ENCODE results near the gene SCNN1G. TPM values are rescaled to one million over a fixed set of nuclear protein-coding genes. Genes with fewer than 3 reads are reported as not detected.

Gene SCNN1G
- total RNA-seq, 1 donor: not detected

DNA sequence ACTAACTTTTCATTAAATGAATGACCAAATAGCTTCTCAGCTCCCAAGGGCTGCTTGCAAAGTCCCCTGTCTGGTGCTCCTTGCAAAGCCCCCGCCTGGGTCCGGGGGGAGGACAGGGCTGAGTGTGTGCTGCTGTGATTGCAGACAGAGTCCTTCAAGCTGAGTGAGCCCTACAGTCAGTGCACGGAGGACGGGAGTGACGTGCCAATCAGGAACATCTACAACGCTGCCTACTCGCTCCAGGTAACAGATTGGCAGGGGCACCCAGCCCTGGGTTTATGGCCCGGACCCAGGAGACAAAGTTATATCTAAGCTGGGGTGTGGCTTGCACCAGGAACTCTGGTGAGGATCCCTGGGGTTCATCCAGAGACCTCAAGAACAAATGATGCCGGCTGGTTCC lies 27.1 kb downstream of the SCNN1G start:
- no peak for DNase-seq (ENCODE audit: low read depth)
- TF ChIP-seq, protein P1, sequence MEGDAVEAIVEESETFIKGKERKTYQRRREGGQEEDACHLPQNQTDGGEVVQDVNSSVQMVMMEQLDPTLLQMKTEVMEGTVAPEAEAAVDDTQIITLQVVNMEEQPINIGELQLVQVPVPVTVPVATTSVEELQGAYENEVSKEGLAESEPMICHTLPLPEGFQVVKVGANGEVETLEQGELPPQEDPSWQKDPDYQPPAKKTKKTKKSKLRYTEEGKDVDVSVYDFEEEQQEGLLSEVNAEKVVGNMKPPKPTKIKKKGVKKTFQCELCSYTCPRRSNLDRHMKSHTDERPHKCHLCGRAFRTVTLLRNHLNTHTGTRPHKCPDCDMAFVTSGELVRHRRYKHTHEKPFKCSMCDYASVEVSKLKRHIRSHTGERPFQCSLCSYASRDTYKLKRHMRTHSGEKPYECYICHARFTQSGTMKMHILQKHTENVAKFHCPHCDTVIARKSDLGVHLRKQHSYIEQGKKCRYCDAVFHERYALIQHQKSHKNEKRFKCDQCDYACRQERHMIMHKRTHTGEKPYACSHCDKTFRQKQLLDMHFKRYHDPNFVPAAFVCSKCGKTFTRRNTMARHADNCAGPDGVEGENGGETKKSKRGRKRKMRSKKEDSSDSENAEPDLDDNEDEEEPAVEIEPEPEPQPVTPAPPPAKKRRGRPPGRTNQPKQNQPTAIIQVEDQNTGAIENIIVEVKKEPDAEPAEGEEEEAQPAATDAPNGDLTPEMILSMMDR (IDR thresholded peaks at IDR 0.05; ENCODE audit: insufficient read depth, low read depth, low read length): no peak
- no peak overlapping the region for H3K4me3 ChIP-seq (ENCODE audit: low read depth, low read length)

DNA sequence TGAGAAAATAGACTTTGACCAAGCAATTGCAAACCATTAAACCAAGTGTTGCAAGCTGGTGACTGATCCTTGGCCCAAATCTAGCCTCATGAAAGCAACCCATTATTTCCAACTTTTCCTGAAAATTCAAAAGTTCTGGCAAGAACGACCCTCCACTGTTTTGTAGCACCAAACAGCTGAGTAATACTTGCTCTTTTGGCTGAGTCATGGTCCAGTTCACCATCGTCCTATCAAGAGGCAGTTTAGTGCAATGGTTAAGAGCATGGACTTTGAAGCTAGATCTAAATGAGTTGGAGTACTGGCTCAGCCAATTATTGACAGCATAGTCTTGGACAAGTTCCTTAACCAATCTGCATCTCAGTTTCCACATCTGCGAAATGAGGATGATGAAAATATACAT lies 31.3 kb downstream of the SCNN1G start:
- no peak for DNase-seq (ENCODE audit: low read depth)
- H3K4me3 ChIP-seq (ENCODE audit: low read depth, low read length): no peak overlapping the region
- TF ChIP-seq, protein P1 (IDR thresholded peaks at IDR 0.05; ENCODE audit: insufficient read depth, low read depth, low read length): no peak

DNA sequence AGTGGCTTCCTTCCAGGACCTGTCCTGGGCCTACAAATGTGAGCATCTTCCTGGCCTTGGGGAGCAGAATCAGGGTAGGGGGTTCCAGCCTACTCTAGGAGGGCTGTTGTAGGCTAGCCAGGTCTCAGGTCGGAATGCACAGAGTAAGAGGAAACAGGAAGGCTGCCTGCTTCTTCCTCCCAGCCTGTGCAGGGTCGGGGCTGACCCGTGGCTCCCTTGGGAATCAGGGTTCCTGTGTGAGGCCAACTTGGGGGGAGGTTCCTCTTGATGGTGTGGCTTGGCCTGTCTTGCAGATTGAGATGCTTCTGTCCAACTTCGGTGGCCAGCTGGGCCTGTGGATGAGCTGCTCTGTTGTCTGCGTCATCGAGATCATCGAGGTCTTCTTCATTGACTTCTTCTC lies 32.3 kb downstream of the SCNN1G start:
- H3K4me3 ChIP-seq (ENCODE audit: low read depth, low read length): no peak overlapping the region
- no peak for DNase-seq (ENCODE audit: low read depth)

DNA sequence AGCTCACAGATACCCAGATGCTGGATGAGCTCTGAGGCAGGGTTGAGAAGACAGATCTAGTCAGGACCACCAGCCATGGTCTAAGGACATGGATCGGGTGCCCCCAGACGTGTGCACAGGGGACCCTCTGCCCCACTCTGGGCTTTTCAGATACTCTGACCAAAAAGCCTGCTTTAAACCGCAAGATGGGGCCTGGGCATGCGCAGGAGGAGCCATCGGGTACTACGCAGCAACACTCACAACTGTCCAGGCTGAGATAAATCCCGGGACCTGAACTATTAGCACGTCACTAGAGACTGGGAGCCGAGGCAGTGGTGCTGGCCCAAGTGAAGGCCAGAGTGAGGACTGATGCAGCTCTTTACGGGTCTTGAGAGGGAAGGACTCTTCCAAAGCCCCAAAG lies 32.9 kb downstream of the SCNN1G start:
- no peak for DNase-seq (ENCODE audit: low read depth)
- TF ChIP-seq, protein P1 (IDR thresholded peaks at IDR 0.05; ENCODE audit: insufficient read depth, low read depth, low read length): no peak
- H3K4me3 ChIP-seq (ENCODE audit: low read depth, low read length): no peak overlapping the region

More for the DNA sequence above, 32.3 kb downstream of the SCNN1G start:
- TF ChIP-seq, protein P1 (IDR thresholded peaks at IDR 0.05; ENCODE audit: insufficient read depth, low read depth, low read length): no peak

DNA sequence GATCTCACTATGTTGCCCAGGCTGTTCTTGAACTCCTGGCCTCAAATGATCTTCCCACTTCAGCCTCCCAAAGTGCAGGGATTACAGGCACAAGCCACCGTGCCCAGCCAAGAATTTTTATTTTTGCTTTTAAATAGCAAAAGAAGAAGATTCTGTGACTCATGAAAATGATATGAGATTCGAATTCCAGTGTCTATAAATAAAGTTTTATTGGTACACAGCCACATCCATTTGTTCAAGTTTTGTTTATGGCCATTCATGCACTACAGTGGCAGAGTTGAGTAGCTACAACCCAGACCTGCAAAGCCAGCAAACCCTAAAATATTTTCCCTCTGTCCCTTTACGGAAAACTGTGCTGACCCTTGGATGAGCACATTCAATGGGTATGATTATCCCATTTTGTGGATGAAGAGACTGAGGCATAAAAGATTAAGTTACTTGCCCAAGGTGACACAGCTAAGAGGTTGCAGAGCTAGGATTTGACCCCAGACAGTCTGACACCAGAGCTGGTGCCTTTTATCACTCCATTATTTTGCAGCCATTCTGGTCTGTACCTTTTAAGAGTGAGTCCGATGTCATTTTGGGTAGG lies 34.2 kb downstream of the SCNN1G start:
- no peak for DNase-seq (ENCODE audit: low read depth)
- TF ChIP-seq, protein P1 (IDR thresholded peaks at IDR 0.05; ENCODE audit: insufficient read depth, low read depth, low read length): no peak
- no peak overlapping the region for H3K4me3 ChIP-seq (ENCODE audit: low read depth, low read length)

DNA sequence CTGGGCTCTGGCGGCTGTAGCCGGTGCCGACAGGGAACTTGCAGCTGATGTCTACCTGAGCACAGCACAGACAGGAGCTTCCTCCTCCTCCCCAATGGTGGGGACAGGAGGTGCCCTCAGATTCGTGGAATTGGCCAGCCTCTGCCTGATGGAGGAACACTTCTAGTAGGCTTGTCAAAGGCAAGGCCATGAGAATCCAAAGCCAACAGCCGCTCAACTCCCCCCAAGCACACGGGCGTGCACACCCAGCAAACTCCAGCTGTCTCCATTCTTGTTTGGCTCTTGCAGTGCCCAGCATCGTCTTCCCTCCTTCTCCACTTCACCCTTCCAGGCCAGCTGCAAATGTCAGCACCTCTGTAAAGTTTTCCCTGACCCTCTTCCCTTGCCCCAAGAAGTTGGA lies 35.1 kb downstream of the SCNN1G start:
- TF ChIP-seq, protein P1 (IDR thresholded peaks at IDR 0.05; ENCODE audit: insufficient read depth, low read depth, low read length): no peak
- DNase-seq (ENCODE audit: low read depth): no peak
- H3K4me3 ChIP-seq (ENCODE audit: low read depth, low read length): no peak overlapping the region

DNA sequence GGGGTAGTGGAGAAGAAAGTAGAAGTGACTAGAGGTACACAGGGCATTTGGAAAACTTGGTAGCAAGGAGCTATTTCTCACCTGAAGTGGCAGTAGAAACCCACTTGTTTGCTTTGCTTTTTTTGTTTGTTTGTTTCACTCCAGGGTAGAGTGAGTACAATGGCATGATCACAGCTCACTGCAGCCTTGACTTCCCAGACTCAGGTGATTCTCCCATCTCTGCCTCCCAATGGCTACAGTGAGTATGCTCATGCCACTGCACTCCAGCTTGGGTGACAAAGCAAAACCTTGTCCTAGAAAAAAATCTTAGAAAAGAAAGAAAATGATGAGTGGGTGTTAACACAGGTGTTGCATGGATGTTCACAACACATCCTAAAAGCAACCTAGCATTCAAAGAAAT lies 40.4 kb downstream of the SCNN1G start:
- H3K4me3 ChIP-seq (ENCODE audit: low read depth, low read length): no peak overlapping the region
- TF ChIP-seq, protein P1 (IDR thresholded peaks at IDR 0.05; ENCODE audit: insufficient read depth, low read depth, low read length): no peak
- DNase-seq (ENCODE audit: low read depth): no peak
